Brain microvascular endothelial cell (primary cell): ENCODE data around the gene SPATS2L.

Experiments used
- DNase-seq: peaks from one replicate; pipeline ENCODE4 v3.0.0-alpha.2; 2020
- H3K27ac ChIP-seq: fragments of 250-450 bp; sonication (Bioruptor Pico); 2 replicates; pipeline ENCODE4 v1.5.1; 2020; ENCODE audit warnings: mild to moderate bottlenecking, moderate library complexity
- H3K27me3 ChIP-seq: fragments of 250-450 bp; sonication (Bioruptor Pico); replicated peaks from 2 replicates; pipeline ENCODE4 v1.5.1; 2020; ENCODE audit warnings: mild to moderate bottlenecking
- H3K36me3 ChIP-seq: fragments of 250-450 bp; sonication (Bioruptor Pico); replicated peaks from 2 replicates; pipeline ENCODE4 v1.5.1; 2020; ENCODE audit warnings: mild to moderate bottlenecking
- H3K4me3 ChIP-seq: 2 replicates; pipeline ENCODE4 v1.5.1; 2011; ENCODE audit warnings: low read depth, mild to moderate bottlenecking, control low read depth, low read length, moderate library complexity
- in situ Hi-C: cut with HindIII; loops from 2 replicates; pipeline ENCODE4 v1.10.0; 2017; ENCODE audit warnings: low sequenced_read_pairs, low pct_ligation_motif_present
- TF ChIP-seq, protein P1 (sequence below): IDR thresholded peaks from 2 replicates; pipeline ENCODE4 v1.5.1; 2011; ENCODE audit warnings: low read depth, mild to moderate bottlenecking, moderate library complexity, low read length, control low read depth, inconsistent platforms; ENCODE audit errors: missing control alignments

Gene SPATS2L

DNA sequence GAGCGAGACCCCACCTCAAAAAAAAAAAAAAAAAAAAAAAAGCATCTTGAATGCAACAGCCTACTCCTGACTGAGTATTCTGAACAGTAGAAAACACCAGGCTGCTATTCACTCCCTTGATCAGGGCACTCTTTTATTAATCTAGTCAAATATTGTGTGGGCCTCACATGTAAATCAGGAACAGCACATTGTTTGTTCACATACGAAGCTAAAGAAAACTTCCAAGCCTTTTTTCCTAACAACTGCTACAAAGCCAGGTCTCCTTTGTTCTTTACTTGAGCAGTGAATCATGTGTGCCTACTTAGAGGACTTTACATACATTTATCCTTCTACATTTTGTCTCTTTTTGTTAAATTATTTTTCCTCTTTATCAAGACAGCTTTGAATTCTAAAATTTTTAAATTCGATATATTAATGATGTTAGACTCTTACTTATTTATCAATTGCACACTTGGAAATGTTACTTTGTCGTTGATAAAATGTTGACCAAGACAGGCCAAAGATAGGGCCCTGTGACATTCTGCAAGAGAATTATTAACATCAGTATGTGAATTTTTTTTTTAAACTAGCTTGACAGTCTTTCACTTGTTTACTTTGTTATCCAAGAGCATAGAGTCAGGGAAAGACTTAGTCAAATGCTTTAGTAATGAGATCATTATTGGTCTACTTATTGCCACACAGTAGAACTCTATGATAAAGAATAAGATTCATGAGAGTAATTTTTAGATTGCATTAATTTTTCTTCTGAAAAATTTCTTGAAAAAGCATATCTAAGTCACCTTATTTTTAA lies 13.2 kb downstream of the SPATS2L start:
- in situ Hi-C loops: no loop called here
- TF ChIP-seq, protein P1, sequence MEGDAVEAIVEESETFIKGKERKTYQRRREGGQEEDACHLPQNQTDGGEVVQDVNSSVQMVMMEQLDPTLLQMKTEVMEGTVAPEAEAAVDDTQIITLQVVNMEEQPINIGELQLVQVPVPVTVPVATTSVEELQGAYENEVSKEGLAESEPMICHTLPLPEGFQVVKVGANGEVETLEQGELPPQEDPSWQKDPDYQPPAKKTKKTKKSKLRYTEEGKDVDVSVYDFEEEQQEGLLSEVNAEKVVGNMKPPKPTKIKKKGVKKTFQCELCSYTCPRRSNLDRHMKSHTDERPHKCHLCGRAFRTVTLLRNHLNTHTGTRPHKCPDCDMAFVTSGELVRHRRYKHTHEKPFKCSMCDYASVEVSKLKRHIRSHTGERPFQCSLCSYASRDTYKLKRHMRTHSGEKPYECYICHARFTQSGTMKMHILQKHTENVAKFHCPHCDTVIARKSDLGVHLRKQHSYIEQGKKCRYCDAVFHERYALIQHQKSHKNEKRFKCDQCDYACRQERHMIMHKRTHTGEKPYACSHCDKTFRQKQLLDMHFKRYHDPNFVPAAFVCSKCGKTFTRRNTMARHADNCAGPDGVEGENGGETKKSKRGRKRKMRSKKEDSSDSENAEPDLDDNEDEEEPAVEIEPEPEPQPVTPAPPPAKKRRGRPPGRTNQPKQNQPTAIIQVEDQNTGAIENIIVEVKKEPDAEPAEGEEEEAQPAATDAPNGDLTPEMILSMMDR: no peak
- DNase-seq: no peak
- Histone ChIP-seq H3K4me3 (no peak overlapping the region), H3K27me3 (no peaks in the 10 kb centered on the region), H3K36me3 (no peaks in the 10 kb centered on the region), H3K27ac (peak overlapping the region; percentile 74)

DNA sequence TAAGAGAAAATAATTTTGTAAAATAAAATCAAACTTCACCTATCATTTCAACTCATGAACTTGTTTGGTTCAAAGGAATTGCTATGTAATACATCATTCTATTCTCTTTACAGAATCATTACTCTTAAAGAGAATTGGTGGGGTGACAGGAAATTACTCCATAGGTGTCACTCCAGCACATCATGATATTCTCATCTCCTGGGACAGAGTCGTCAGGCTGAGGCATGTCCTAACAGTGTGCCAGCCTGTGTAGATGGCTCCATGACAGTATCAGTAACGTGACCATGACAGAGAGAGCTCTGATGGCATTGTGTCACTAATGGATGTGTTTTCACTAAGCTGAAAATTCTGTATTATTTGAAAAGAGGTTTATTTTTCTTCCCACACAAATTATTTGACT lies 13.9 kb downstream of the SPATS2L start:
- no peak for DNase-seq
- H3K27me3 ChIP-seq: no peaks in the 10 kb centered on the region
- in situ Hi-C loops: no loop called here
- no peak overlapping the region for H3K4me3 ChIP-seq
- no peaks in the 10 kb centered on the region for H3K36me3 ChIP-seq
- TF ChIP-seq, protein P1: no peak
- H3K27ac ChIP-seq: peak overlapping the region; percentile 62

DNA sequence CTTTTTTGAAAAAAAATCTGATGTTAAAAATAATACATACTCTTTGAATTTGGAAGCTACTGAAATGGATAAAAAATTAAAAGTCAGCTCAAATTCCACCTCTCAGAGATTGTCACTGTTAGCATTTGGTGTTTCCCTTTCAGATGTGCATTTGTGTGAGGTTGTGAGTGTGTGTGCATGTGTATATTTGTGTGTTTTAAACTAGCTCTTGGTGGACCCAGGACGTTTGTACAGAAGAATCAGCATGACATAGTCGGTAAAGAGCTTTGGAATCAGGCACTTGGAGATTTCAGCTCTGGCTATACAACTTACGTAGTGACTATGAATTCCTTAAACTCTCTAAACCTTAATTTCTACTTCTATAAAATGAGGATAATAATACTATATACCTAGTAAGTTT lies 14.5 kb downstream of the SPATS2L start:
- no peak for DNase-seq
- Histone ChIP-seq H3K27ac (no peak overlapping the region), H3K36me3 (no peaks in the 10 kb centered on the region), H3K27me3 (no peaks in the 10 kb centered on the region), H3K4me3 (no peak overlapping the region)
- in situ Hi-C loops: no loop called here
- TF ChIP-seq, protein P1: no peak

- in situ Hi-C loops: no loop called here
- DNase-seq: no peak
- TF ChIP-seq, protein P1: no peak
- Histone ChIP-seq H3K4me3 (no peak overlapping the region), H3K27ac (no peak overlapping the region), H3K27me3 (no peaks in the 10 kb centered on the region), H3K36me3 (no peaks in the 10 kb centered on the region)
Observed at GRCh38 chr2:200321780-200322534, 15.5 kb downstream of the SPATS2L start.

- Histone ChIP-seq H3K27me3 (no peaks in the 10 kb centered on the region), H3K27ac (no peak overlapping the region), H3K36me3 (no peaks in the 10 kb centered on the region), H3K4me3 (no peak overlapping the region)
- no peak for DNase-seq
- in situ Hi-C loops: no loop called here
- TF ChIP-seq, protein P1: no peak
Observed at GRCh38 chr2:200322607-200323006, 16.1 kb downstream of the SPATS2L start.
